Ecto neural progenitor cell (in vitro differentiated cells): ENCODE measurements around the gene ETF1.
A peak's percentile ranks its signal among the peaks of the same experiment; 100 is the strongest.

Experiments
- DNase-seq: peaks from one replicate; pipeline ENCODE4 v3.0.0-alpha.2; 2018; ENCODE audit warnings: low spot score

ETF1 gene

GRCh38 chr5:138542956-138543729 lies at the start of gene ETF1:
ETF1 (minus strand) TSS chr5:138543236; CDS start chr5:138542918, 318 bp downstream.
- DNase-seq: peak; percentile 100

- DNase-seq: no peak
Measured at GRCh38 chr5:138588013-138588788, 45.2 kb upstream of the ETF1 start.

- DNase-seq: no peak
Measured at GRCh38 chr5:138585157-138585556, 42.1 kb upstream of the ETF1 start.

GRCh38 chr5:138583984-138584637 lies 41.1 kb upstream of the ETF1 start:
- no peak for DNase-seq

GRCh38 chr5:138582959-138583358 lies 39.9 kb upstream of the ETF1 start:
- DNase-seq: no peak

- no peak for DNase-seq
Measured at GRCh38 chr5:138580777-138581176, 37.7 kb upstream of the ETF1 start.

- no peak for DNase-seq
Measured at GRCh38 chr5:138580001-138580400, 37.0 kb upstream of the ETF1 start.

- no peak for DNase-seq
Measured at GRCh38 chr5:138579517-138579863, 36.5 kb upstream of the ETF1 start.

GRCh38 chr5:138577452-138577851 lies 34.4 kb upstream of the ETF1 start:
- no peak for DNase-seq

- DNase-seq: peak; percentile 96
Measured at GRCh38 chr5:138575194-138576015, 32.4 kb upstream of the ETF1 start, which contains the start of gene HSPA9. HSPA9 (minus strand) TSS chr5:138575401; CDS start chr5:138575318, 83 bp downstream.

GRCh38 chr5:138574744-138575193 lies 31.7 kb upstream of the ETF1 start:
- no peak for DNase-seq

GRCh38 chr5:138573949-138574670 lies 31.1 kb upstream of the ETF1 start:
- no peak for DNase-seq

- no peak for DNase-seq
Measured at GRCh38 chr5:138573223-138573622, 30.2 kb upstream of the ETF1 start.

GRCh38 chr5:138570871-138571270 lies 27.8 kb upstream of the ETF1 start:
- DNase-seq: no peak

GRCh38 chr5:138569782-138570181 lies 26.7 kb upstream of the ETF1 start:
- DNase-seq: no peak

- no peak for DNase-seq
Measured at GRCh38 chr5:138568061-138568824, 25.2 kb upstream of the ETF1 start.

GRCh38 chr5:138566792-138567191 lies 23.8 kb upstream of the ETF1 start:
- DNase-seq: no peak

GRCh38 chr5:138565100-138565821 lies 22.2 kb upstream of the ETF1 start:
- DNase-seq: no peak

GRCh38 chr5:138564242-138564641 lies 21.2 kb upstream of the ETF1 start:
- no peak for DNase-seq
